Keratinocyte (primary cell): Measurements from ENCODE around the gene RHEX.

Source experiments
- EZH2 ChIP-seq: IDR thresholded peaks from one replicate; pipeline ENCODE4 v1.6.1; 2012; ENCODE audit warnings: inconsistent platforms, mild to moderate bottlenecking, low read length, moderate library complexity
- TF ChIP-seq, protein P1 (sequence below), 3 experiments: IDR thresholded peaks in 1 of 3; conservative IDR thresholded peaks in 1 of 3; optimal IDR thresholded peaks in 1 of 3; 2 replicates in 2 of 3; 3 replicates in 1 of 3; pipeline versions ENCODE3 to v1.5.1; 2011; ENCODE audit warnings: low read length in 3 of 3, mild to moderate bottlenecking in 3 of 3, moderate library complexity in 2 of 3, control low read depth in 1 of 3, inconsistent platforms in 1 of 3; ENCODE audit not compliant: insufficient read depth in 2 of 3; ENCODE audit errors: extremely low read depth in 1 of 3

DNA sequence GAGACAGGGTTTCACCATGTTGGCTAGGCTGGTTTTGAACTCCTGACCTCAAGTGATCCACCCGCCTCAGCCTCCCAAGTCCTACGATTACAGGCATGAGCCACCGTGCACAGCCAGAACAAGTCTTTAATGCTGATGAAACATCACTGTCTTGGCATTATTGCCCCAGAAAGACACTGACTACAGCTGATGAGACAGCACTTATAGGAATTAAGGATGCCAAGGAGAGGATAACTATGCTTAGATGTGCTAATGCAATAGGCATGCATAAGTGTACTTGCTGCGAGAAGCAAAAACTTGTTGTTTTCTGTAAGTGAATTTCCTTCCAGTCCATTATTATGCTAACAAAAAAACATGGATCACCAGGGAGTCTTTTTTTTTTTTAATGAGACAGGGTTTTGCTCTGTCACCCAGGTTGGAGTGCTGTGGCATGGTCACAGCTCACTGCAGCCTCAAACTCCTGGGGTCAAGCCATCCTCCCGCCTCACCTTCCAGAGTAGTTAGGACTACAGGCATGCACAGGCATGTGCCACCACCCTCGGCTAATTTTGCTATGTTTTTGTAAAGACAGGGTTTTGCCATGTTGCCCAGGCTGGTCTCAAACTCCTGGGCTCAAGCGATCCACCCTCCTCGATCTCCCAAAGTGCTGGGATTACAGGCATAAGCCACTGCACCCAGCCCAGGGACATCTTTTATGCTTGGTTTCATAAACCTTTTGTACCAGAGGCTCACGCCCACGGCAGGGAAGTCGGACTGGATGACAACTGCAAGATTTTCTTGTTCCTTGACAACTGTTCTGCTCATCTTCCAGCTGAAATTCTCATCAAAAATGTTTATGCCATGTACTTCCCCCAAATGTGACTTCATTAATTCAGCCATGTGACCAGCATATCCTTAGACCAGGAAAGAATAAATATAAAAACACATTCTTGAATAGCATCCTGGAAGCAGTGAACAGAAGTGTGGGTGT is 23.1 kb downstream of the RHEX start:
- TF ChIP-seq EZH2 = no peak
- TF ChIP-seq, protein P1, sequence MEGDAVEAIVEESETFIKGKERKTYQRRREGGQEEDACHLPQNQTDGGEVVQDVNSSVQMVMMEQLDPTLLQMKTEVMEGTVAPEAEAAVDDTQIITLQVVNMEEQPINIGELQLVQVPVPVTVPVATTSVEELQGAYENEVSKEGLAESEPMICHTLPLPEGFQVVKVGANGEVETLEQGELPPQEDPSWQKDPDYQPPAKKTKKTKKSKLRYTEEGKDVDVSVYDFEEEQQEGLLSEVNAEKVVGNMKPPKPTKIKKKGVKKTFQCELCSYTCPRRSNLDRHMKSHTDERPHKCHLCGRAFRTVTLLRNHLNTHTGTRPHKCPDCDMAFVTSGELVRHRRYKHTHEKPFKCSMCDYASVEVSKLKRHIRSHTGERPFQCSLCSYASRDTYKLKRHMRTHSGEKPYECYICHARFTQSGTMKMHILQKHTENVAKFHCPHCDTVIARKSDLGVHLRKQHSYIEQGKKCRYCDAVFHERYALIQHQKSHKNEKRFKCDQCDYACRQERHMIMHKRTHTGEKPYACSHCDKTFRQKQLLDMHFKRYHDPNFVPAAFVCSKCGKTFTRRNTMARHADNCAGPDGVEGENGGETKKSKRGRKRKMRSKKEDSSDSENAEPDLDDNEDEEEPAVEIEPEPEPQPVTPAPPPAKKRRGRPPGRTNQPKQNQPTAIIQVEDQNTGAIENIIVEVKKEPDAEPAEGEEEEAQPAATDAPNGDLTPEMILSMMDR (optimal IDR thresholded peaks at IDR 0.05 in 1 of 3, IDR thresholded peaks at IDR 0.05 in 1 of 3, conservative IDR thresholded peaks at IDR 0.05 in 1 of 3; ENCODE audit: extremely low read depth in 1 of 3, insufficient read depth in 2 of 3, low read length in 3 of 3) = no peak
